ENCODE measurements around the gene C13orf42.

Gene C13orf42

GRCh38 chr13:51111174-51111573 is at the start of gene C13orf42:
Gene C13orf42 (minus strand): TSS chr13:51111274. CDS start chr13:51111209, 65 bp downstream.
- no peak for DNase-seq (ENCODE audit: low read depth)

- DNase-seq (ENCODE audit: low read depth): no peak
Measured at GRCh38 chr13:51158880-51159518, 47.9 kb upstream of the C13orf42 start.

- DNase-seq (ENCODE audit: low read depth): no peak
Measured at GRCh38 chr13:51158365-51158764, 47.3 kb upstream of the C13orf42 start.

- no peak for DNase-seq (ENCODE audit: low read depth)
Measured at GRCh38 chr13:51156648-51157047, 45.6 kb upstream of the C13orf42 start.

GRCh38 chr13:51155776-51156515 is 44.9 kb upstream of the C13orf42 start:
- no peak for DNase-seq (ENCODE audit: low read depth)

DNA sequence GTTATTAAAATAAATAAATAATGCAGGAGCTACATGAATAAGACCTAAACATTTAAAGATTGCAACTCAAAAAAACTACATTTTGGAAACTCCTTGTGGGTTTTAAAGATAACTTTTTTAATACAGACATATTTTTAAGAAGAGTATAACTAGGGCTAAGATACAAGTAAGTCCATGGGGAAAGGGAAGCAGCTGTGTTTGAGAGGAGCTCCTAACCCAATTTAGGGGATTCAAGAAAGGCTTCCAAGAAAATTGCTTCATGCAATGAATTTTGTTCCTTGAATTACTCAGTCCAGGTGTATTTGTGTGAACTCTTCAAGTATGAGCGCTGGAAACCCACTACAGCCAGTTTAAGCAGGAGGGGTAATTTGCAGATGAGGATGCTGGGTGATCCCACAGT is 44.1 kb upstream of the C13orf42 start:
- no peak for DNase-seq (ENCODE audit: low read depth)

GRCh38 chr13:51154029-51154555 is 43.0 kb upstream of the C13orf42 start:
- no peak for DNase-seq (ENCODE audit: low read depth)

GRCh38 chr13:51153527-51153926 is 42.5 kb upstream of the C13orf42 start:
- no peak for DNase-seq (ENCODE audit: low read depth)

DNA sequence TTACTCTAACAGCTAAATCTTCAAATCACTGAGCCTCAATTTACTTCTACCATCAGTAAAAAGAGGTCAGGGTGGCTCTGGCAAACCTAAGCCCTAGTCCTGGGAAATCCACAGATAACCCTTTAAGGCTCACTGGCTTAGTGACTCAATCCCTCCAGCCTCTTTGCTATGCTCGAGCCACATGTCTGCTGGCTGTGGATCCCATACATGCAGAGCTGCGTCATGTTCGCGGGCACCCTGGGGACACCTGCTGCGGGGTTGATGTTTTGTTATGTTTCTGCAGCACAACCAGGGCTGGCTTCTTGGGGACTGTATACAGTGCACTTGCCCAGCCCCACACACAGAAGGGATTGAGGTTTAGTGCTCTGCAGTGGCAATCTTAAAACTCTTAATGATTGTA is 41.6 kb upstream of the C13orf42 start:
- DNase-seq (ENCODE audit: low read depth): no peak

- no peak for DNase-seq (ENCODE audit: low read depth)
Measured at GRCh38 chr13:51151463-51151862, 40.4 kb upstream of the C13orf42 start.

GRCh38 chr13:51148952-51149573 is 38.0 kb upstream of the C13orf42 start:
- DNase-seq (ENCODE audit: low read depth): no peak

DNA sequence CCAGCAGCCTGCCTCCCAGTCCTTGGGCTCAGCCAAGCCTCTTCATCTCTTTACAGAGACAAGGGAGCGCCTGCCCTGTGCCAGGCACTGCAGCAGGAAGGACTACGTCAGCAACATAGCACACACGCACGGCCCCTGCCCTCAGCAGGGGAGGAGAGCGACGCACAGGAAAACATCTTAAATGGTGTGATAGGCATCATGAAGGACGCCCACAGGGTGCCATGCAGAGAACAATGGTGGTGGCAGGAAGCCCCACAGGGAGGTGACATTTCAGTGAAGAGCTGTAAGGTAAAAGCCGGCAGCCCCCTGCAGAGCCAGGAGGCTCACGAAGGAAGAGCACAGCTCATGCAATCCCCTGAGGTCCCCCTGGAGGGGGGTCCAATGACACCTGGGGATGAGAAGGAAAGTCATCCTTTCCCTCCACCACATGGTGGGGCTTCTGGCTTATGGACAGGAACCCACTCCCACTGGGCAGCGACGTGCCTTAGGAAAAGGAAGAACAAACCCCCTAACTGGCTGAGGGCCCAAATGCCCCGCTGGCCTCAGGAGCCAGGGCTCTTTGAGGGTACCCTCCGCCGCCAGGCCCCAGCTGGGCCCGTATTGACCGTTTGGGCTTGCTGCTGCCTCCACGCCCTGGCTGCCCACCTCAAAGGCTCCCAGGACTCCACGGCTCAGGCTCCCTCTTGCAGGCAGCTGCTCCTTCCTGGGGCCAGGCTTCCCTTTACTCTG is 37.3 kb upstream of the C13orf42 start:
- no peak for DNase-seq (ENCODE audit: low read depth)

DNA sequence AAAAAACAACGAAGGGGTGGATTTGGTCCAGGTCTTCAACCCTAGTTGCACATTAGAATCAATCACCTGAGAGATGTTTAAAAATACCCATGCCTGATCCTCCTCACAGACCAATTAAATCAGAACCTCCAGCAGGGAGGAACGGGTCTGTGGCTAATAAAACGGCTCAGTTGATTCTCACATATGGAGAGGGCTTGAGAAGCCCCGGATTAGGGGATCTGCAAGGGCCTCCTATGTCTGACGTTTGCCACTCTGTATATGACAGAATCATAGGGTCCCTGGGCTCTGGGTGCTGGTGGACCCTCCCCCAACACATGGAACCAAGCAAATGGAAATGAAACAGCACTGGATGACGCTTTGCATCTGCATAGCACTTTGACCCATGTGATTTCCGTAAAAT is 36.7 kb upstream of the C13orf42 start:
- no peak for DNase-seq (ENCODE audit: low read depth)

- no peak for DNase-seq (ENCODE audit: low read depth)
Measured at GRCh38 chr13:51146667-51147066, 35.6 kb upstream of the C13orf42 start.

DNA sequence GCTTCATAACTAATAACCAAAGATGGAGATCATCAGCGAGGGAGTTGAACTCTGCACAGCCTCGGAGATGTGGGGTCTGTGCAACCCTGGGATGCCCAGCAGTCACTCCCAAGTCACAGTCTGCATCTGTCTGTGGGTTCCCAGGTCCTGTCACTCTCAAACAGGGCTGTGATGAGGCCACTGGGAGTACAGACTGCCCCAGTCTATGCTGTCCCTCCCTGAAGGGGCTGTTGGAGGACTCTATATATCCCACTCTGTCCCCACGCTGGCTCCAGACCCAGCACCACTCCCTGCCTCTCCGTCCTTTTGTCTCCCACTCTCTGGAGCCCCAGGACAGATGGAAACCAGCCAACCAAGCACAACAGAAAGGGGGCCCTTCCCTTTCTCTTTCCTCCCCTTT is 26.2 kb upstream of the C13orf42 start:
- DNase-seq (ENCODE audit: low read depth): no peak

- DNase-seq (ENCODE audit: low read depth): no peak
Measured at GRCh38 chr13:51136276-51136980, 25.4 kb upstream of the C13orf42 start.

- DNase-seq (ENCODE audit: low read depth): no peak
Measured at GRCh38 chr13:51134763-51135365, 23.8 kb upstream of the C13orf42 start.

DNA sequence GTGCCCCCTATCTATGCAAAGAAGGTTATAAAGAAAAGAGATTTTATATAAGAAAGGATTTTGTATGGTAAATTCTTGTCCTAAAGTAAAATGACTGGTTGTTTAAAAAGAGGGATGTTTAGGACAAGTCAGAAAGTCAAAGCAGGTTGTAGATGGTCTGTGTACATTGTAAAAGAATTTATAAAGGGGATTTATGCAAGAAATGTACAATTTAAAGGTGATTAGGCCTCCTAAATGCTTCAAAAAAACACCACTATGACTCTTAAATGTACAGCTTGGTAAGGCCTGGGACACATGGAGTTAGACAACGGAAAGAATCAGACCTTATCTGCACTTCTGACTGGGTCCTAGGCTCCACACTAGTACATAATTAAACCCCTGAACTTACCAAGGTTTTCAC is 19.3 kb upstream of the C13orf42 start:
- no peak for DNase-seq (ENCODE audit: low read depth)

- DNase-seq (ENCODE audit: low read depth): no peak
Measured at GRCh38 chr13:51125495-51126226, 14.6 kb upstream of the C13orf42 start.

- no peak for DNase-seq (ENCODE audit: low read depth)
Measured at GRCh38 chr13:51122868-51123566, 11.9 kb upstream of the C13orf42 start.
